ENCODE results near the gene MT3. TPM values are rescaled to one million over a fixed set of nuclear protein-coding genes. Genes with fewer than 3 reads are reported as not detected.

Gene MT3
- total RNA-seq, 1 experiment from 2014 or later = 0.77 TPM

GRCh38 chr16:56631832-56632155, 42.5 kb downstream of the MT3 start:
- TF ChIP-seq FOXJ3 (CRISPR knock-in tag; IDR thresholded peaks at IDR 0.05; ENCODE audit: borderline replicate concordance) (no peak), RORB (CRISPR knock-in tag; IDR thresholded peaks at IDR 0.05) (no peak), ERG (CRISPR knock-in tag; IDR thresholded peaks at IDR 0.05) (no peak), ZNF138 (CRISPR knock-in tag; conservative IDR thresholded peaks at IDR 0.05) (no peak), IRF1 (CRISPR knock-in tag; IDR thresholded peaks at IDR 0.05) (no peak), CTCF (IDR thresholded peaks at IDR 0.05) (no peak), ZNF423 (CRISPR knock-in tag; IDR thresholded peaks at IDR 0.05) (no peak), IRF2 (CRISPR knock-in tag; IDR thresholded peaks at IDR 0.05; ENCODE audit: borderline replicate concordance, low read depth) (no peak), ZNF281 (CRISPR knock-in tag; IDR thresholded peaks at IDR 0.05) (no peak), MXD4 (CRISPR knock-in tag; IDR thresholded peaks at IDR 0.05; ENCODE audit: borderline replicate concordance) (no peak), E2F5 (CRISPR knock-in tag; IDR thresholded peaks at IDR 0.05) (no peak), TCF7 (CRISPR knock-in tag; IDR thresholded peaks at IDR 0.05; ENCODE audit: low read depth) (no peak), TEAD4 (CRISPR knock-in tag; IDR thresholded peaks at IDR 0.05) (no peak), E2F4 (CRISPR knock-in tag; IDR thresholded peaks at IDR 0.05; ENCODE audit: borderline replicate concordance, low read depth) (no peak), ZNF232 (CRISPR knock-in tag; IDR thresholded peaks at IDR 0.05) (no peak), EMX1 (CRISPR knock-in tag; IDR thresholded peaks at IDR 0.05) (no peak), NR3C1 (CRISPR knock-in tag; conservative IDR thresholded peaks at IDR 0.05; ENCODE audit: low read depth) (no peak), ZNF671 (CRISPR knock-in tag; IDR thresholded peaks at IDR 0.05) (no peak), SMAD4 (CRISPR knock-in tag; IDR thresholded peaks at IDR 0.05) (no peak), SP1 (CRISPR knock-in tag; conservative IDR thresholded peaks at IDR 0.05) (no peak)
- H3K36me3 Mint-ChIP-seq = peaks cover 6% of the 10 kb centered on the region; the same call in 1 of the 2 replicates
- CTCF ChIA-PET = interaction anchor here (1.0 kb wide), 2 partner anchors 14 to 31 kb away, joined by 3 read pairs; no protein-coding TSS in a partner anchor
- H3K4me3 Mint-ChIP-seq = peak overlapping the region; percentile 72
- no peaks in the 10 kb centered on the region for H3K9me3 Mint-ChIP-seq
- DNase-seq (ENCODE audit: low spot score) = no peak
- peaks cover 100% of the 10 kb centered on the region for H3K27me3 Mint-ChIP-seq (ENCODE audit: low read depth)
- peaks cover 31% of the 10 kb centered on the region for H3K4me1 Mint-ChIP-seq
- POLR2A ChIA-PET = interaction anchor here (0.5 kb wide), 1 partner anchor 16 kb away, joined by 3 read pairs; no protein-coding TSS in a partner anchor
- H3K27ac Mint-ChIP-seq = no peak overlapping the region
- no peak for ATAC-seq
